Central memory CD8-positive, alpha-beta T cell (primary cell): ENCODE measurements around the gene CNTNAP2.

ENCODE experiments used
- ATAC-seq: fragments of 150-1000 bp; cut with Tn5 transposase; replicated peaks from 2 replicates; pipeline ENCODE4 v1.10.0; 2022; ENCODE audit warnings: mild to moderate bottlenecking, moderate FRiP score, moderate number of reproducible peaks; ENCODE audit not compliant: poor library complexity, severe bottlenecking; ENCODE audit errors: extremely low read depth
- DNase-seq, 2 donors: peaks; one replicate each; pipeline ENCODE4 v3.0.0; 2021; ENCODE audit warnings: low spot score in 2 of 2
- H3K27ac Mint-ChIP-seq: one replicate; pipeline ENCODE4 v1.8.0; 2022; ENCODE audit warnings: low read depth, mild to moderate bottlenecking, moderate library complexity, mixed read lengths
- H3K27me3 Mint-ChIP-seq: one replicate; pipeline ENCODE4 v1.8.0; 2022; ENCODE audit warnings: mixed read lengths
- H3K36me3 Mint-ChIP-seq: one replicate; pipeline ENCODE4 v1.8.0; 2022; ENCODE audit warnings: mild to moderate bottlenecking, moderate library complexity, mixed read lengths; ENCODE audit not compliant: insufficient read depth
- H3K4me1 Mint-ChIP-seq: one replicate; pipeline ENCODE4 v1.8.0; 2022; ENCODE audit warnings: mixed read lengths
- H3K4me3 Mint-ChIP-seq: one replicate; pipeline ENCODE4 v1.8.0; 2022; ENCODE audit warnings: mild to moderate bottlenecking, moderate library complexity, mixed read lengths
- H3K9me3 Mint-ChIP-seq: one replicate; pipeline ENCODE4 v1.8.0; 2022; ENCODE audit warnings: mixed read lengths

Gene CNTNAP2

DNA sequence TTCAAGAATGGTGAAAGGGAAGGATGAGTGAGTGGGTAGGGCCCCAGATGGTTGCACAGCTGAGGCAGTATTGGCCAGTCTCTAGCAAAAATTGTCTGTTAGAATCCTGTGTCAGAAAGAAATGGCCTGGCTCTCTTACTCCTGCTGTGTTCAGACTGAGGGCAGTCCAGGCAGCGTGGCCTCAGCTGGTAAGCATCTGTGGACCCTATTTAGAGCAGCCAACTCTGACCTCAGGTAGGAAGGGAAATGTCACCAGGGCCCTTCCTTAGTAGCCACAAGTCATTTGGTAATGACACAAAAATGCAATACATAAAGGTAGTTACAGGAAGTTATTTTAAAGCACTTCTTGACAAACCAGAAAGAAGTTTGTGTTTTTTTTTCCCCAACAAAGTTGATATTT is 1194.7 kb downstream of the CNTNAP2 start:
- no peak overlapping the region for H3K27ac Mint-ChIP-seq
- no peak for DNase-seq
- peaks cover 24% of the 10 kb centered on the region for H3K9me3 Mint-ChIP-seq
- no peaks in the 10 kb centered on the region for H3K4me1 Mint-ChIP-seq
- no peak overlapping the region for H3K4me3 Mint-ChIP-seq
- ATAC-seq = no peak
- H3K27me3 Mint-ChIP-seq = no peaks in the 10 kb centered on the region
- no peaks in the 10 kb centered on the region for H3K36me3 Mint-ChIP-seq

DNA sequence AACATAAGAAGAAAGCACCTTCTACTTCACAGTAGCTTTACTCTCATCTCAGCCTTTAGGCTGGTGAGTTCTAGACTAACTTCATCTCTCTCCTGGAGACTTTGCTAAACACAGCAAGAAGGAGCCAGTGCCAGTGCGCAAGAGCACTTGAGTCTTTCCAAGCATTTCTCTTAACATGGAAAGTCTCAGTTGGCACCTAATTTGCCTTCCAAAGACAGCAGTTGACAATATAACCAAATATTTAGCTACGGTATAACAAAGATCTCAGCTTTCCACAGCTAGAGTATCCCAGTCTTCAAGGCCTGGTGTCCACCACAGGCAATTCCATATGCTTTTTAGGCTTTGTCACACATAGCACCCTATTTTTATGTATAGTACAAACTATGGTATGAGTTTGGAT is 1204.9 kb downstream of the CNTNAP2 start:
- peaks cover 17% of the 10 kb centered on the region for H3K9me3 Mint-ChIP-seq
- no peak for ATAC-seq
- no peaks in the 10 kb centered on the region for H3K27me3 Mint-ChIP-seq
- no peak overlapping the region for H3K4me3 Mint-ChIP-seq
- H3K27ac Mint-ChIP-seq = no peak overlapping the region
- no peaks in the 10 kb centered on the region for H3K4me1 Mint-ChIP-seq
- H3K36me3 Mint-ChIP-seq = no peaks in the 10 kb centered on the region
- DNase-seq = no peak

DNA sequence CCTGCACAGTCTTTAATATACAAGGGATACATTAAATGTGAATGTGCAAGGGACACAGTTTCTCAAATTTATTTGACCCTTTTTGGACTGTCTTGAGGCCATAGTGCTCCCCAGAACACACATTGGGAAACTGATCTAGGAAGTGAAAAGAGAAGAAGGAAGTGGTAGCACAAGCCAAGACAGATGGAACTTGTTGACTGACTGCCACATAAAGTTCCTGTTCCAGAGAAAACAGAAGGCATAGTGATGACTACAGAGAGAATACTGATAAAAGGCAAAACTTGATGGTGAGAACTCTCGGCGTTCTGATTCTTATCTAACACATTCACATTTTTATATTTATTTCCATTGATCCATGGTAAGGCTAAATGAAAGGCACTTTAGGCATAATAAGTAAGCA is 1216.4 kb downstream of the CNTNAP2 start:
- no peaks in the 10 kb centered on the region for H3K27me3 Mint-ChIP-seq
- no peak for DNase-seq

DNA sequence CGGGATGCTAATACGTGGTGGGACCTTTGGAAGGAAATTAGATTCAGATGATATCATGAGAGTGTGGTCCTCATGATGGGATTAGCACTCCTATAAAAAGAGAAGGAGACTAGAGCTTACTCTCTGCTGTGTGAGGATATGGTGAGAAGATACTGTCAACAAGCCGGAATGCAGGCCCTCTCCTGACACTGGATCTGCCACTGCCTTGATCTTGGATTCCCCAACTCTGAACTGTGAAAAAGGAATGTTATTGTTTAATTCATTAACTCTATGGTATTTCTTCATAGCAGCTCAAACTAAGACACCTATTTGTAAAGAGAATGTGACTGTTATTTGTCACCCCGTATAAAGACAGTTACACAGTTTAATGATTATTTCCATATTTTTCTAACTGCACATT is 1246.5 kb downstream of the CNTNAP2 start:
- Mint-ChIP-seq H3K27me3 (no peaks in the 10 kb centered on the region), H3K36me3 (no peaks in the 10 kb centered on the region), H3K4me3 (no peak overlapping the region), H3K4me1 (no peaks in the 10 kb centered on the region), H3K27ac (no peak overlapping the region), H3K9me3 (peaks cover 15% of the 10 kb centered on the region)
- DNase-seq (no peak), ATAC-seq (no peak)

More for the DNA sequence above, 1216.4 kb downstream of the CNTNAP2 start:
- Mint-ChIP-seq H3K4me1 (no peaks in the 10 kb centered on the region), H3K36me3 (no peaks in the 10 kb centered on the region), H3K9me3 (peaks cover 28% of the 10 kb centered on the region), H3K27ac (no peak overlapping the region), H3K4me3 (no peak overlapping the region)
- no peak for ATAC-seq

DNA sequence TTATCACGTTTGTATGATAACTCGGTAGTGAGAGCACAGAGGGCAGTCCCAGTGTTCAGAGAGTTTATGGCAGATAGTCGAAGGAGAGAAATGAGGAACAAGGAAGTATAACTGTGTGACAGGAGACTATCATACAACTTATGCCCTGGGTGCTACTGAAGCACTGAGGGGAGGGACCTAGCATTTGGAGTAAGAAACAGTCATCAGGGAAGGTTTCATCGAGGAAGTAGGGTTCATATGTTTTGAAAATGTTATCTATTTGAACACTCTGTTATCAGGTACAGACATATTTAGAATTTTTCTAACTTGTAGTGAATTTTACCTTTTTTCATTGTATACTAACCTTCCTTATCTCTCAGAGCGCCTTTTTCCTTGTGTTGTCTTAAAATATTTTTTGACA is 1259.6 kb downstream of the CNTNAP2 start:
- ATAC-seq (no peak), DNase-seq (no peak)
- H3K4me1 Mint-ChIP-seq = no peaks in the 10 kb centered on the region

DNA sequence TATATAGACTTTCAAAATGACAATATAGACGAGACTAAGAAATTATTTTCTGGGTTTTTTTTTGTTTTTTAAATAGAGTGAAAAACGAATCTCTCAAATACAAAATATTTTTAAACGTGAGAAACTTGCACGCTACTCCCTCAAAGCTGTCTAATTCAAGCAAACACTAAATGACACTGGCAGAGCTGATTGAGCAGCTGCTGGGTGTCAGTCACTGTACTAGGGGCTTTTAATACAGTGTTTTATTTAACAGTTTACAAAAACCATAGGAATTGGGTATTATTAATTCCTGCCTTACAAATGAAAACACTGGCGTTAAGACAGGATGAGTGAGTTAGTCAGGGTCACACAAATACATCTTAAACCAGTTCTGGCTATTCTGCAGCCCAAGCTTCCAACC is 1264.3 kb downstream of the CNTNAP2 start:
- Mint-ChIP-seq H3K4me3 (no peak overlapping the region), H3K4me1 (no peaks in the 10 kb centered on the region), H3K27ac (no peak overlapping the region), H3K9me3 (peaks cover 21% of the 10 kb centered on the region), H3K27me3 (no peaks in the 10 kb centered on the region), H3K36me3 (no peaks in the 10 kb centered on the region)
- ATAC-seq (no peak), DNase-seq (no peak)

More for the DNA sequence above, 1259.6 kb downstream of the CNTNAP2 start:
- Mint-ChIP-seq H3K4me3 (no peak overlapping the region), H3K9me3 (peaks cover 21% of the 10 kb centered on the region), H3K36me3 (no peaks in the 10 kb centered on the region), H3K27ac (no peak overlapping the region), H3K27me3 (no peaks in the 10 kb centered on the region)

DNA sequence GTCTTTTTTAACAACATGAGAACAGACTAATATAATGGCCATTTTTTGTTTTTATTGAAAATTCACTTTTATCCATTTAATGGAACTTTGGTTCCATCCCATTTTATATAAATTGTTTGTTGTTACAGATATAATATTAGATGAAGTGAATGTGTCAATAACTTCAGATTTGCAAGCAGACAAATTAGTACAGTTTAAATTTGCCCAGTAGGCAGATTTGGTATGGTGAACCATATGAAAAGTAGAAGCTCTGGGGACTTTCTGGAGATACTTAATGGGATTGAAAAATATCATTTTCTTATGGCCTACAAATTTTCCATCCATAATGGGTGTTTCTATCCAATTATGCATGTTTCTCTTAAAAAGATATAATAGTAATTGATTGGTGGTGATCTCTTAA is 1277.7 kb downstream of the CNTNAP2 start:
- no peaks in the 10 kb centered on the region for H3K36me3 Mint-ChIP-seq
- H3K9me3 Mint-ChIP-seq = peaks cover 26% of the 10 kb centered on the region
- DNase-seq = no peak
- H3K27me3 Mint-ChIP-seq = no peaks in the 10 kb centered on the region
- H3K27ac Mint-ChIP-seq = no peak overlapping the region
- H3K4me3 Mint-ChIP-seq = no peak overlapping the region
- H3K4me1 Mint-ChIP-seq = no peaks in the 10 kb centered on the region
- ATAC-seq = no peak

DNA sequence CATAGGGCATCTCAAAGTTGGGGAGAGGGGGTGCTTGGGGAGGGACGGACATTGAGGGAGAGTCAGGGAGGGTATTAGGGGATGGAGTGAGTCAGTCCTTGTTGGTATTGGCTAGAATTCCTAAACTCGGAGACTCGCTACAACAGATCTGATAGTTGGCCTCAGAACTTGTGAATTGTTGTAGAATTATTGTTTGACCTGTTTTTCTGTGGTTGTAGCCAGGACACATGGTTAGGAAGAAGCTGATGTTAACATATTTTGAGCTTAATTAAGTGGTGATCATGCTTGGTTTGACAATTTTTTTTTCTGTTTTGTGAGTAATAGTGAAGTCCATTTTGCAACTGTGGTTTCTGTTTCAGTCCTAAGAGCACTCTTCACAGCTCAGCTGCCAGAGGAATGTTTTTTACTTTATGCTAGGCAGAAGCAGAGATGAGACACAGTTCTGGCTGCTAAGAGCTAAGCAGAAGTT is 1283.7 kb downstream of the CNTNAP2 start:
- DNase-seq (no peak), ATAC-seq (no peak)
- Mint-ChIP-seq H3K36me3 (no peaks in the 10 kb centered on the region), H3K27me3 (no peaks in the 10 kb centered on the region), H3K27ac (no peak overlapping the region), H3K4me3 (no peak overlapping the region), H3K4me1 (no peaks in the 10 kb centered on the region), H3K9me3 (peaks cover 18% of the 10 kb centered on the region)

DNA sequence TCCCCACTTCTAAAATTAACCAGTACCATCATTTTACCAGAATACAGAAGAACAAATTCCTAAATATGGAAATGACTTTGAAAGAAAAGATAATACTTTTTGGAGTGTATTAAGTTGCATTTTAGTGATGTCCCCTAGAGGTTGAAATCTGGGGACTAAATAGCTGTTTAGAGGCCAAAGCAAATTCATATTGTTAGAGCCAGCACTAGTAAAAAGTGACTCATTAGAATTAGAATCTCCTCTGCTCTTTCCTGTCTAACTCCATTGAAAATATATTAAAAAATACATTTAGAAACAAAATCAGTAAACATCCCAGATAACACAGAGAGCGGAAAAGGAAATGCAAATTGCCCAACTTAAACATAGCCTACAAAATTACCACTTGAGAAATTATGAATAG is 1284.3 kb downstream of the CNTNAP2 start:
- H3K9me3 Mint-ChIP-seq = peaks cover 17% of the 10 kb centered on the region
- H3K4me1 Mint-ChIP-seq = no peaks in the 10 kb centered on the region
- H3K27ac Mint-ChIP-seq = no peak overlapping the region
- no peak for ATAC-seq
- no peaks in the 10 kb centered on the region for H3K36me3 Mint-ChIP-seq
- no peaks in the 10 kb centered on the region for H3K27me3 Mint-ChIP-seq
- H3K4me3 Mint-ChIP-seq = no peak overlapping the region
- no peak for DNase-seq

DNA sequence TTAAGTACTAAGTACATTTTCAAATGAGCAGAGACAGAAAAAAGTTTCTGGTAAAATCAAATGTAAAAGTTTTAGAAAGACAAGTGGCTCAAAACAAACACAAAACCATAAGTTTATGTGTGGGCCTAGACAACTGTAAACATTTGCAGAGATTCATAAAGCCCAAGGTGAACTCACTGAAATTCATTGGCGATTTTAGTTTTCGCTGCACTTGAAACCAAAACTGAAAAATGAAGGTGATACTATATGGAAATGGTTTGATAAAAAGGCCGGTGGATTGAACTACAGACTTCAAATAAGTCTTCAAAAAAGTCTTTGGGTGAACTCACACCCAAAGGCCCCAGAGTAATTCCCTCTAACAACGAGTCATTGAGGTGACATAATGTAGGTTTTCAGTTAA is 1289.0 kb downstream of the CNTNAP2 start:
- no peak for DNase-seq
- ATAC-seq = no peak
- peaks cover 2% of the 10 kb centered on the region for H3K36me3 Mint-ChIP-seq
- peaks cover 20% of the 10 kb centered on the region for H3K9me3 Mint-ChIP-seq
- H3K27ac Mint-ChIP-seq = no peak overlapping the region
- no peaks in the 10 kb centered on the region for H3K27me3 Mint-ChIP-seq
- no peaks in the 10 kb centered on the region for H3K4me1 Mint-ChIP-seq
- no peak overlapping the region for H3K4me3 Mint-ChIP-seq

DNA sequence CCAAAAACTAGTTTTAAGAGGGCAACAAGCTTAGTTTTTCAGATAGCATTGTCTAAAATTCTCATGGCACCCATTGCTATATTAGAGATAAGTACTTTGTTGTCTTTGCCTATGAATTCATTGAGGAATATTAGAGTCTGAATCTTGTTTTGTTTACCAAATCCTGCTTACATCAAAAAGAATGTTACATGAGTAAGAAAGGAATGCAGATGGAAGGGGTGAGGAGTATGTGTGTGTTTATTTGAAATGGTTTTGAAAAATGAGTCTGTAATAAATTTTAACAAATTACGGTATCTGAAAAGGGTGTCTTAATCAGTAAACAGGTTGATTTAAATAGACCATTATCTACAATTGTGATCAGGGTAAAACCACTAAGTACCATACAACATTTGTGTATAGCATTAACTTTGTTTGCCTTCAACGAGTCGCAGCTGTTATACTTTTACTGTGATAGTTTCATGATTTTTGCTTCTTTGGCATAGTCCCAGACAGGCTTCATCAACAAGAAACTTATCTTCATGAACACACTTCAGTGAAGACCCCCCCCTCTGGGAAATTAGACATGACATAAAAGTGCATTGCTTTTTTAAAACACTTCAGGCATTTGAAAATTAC is 1290.0 kb downstream of the CNTNAP2 start:
- Mint-ChIP-seq H3K4me3 (no peak overlapping the region), H3K9me3 (peaks cover 21% of the 10 kb centered on the region), H3K27me3 (no peaks in the 10 kb centered on the region), H3K36me3 (peaks cover 2% of the 10 kb centered on the region), H3K4me1 (no peaks in the 10 kb centered on the region), H3K27ac (no peak overlapping the region)
- ATAC-seq (no peak), DNase-seq (no peak)

DNA sequence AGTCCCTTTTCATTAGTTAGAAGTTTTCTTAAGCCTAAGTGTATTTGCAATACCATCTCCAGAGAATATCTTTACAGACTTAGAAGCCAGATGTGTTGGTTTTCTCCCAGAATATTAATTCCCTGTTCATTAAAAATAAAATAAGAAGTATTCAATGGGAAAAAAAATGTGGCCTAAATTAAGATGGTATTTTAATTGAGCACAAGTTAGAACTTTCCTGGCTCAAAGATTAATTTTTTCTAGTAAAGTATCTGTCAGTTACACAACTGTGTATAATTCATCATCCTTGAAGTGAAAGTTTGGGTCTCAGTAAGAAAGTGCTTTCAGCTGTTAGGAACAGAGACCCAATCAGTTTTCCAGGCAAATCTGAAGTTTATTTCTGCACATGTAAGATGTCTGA is 1294.5 kb downstream of the CNTNAP2 start:
- Mint-ChIP-seq H3K27me3 (no peaks in the 10 kb centered on the region), H3K36me3 (peaks cover 2% of the 10 kb centered on the region), H3K9me3 (peaks cover 44% of the 10 kb centered on the region), H3K27ac (no peak overlapping the region), H3K4me1 (no peaks in the 10 kb centered on the region), H3K4me3 (no peak overlapping the region)
- ATAC-seq (no peak), DNase-seq (no peak)

DNA sequence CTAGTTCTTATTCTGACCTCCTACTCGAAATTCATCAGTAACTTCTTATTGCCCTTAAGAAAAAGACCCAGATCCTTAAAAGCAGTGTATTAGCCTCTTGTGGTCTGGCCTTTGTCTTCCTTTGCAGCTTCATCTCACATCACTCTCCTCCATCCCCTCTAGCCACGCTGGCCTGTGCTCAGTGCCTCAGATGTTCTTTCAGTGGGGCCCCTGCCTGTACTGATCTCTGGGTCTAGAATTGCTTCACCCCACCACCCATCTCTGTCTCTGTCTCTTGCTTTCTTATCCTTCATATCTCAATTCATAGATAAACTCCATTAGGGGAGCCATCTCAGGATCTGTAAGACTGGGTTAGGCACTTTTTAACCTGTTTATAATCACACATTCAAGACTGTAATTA is 1295.5 kb downstream of the CNTNAP2 start:
- Mint-ChIP-seq H3K27me3 (no peaks in the 10 kb centered on the region), H3K36me3 (peaks cover 2% of the 10 kb centered on the region), H3K9me3 (peaks cover 39% of the 10 kb centered on the region), H3K27ac (no peak overlapping the region), H3K4me3 (no peak overlapping the region), H3K4me1 (no peaks in the 10 kb centered on the region)
- no peak for ATAC-seq
- DNase-seq = no peak
